Endodermal cell (in vitro differentiated cells): ENCODE data around the gene IL20RA. TPM values are rescaled to one million over a fixed set of nuclear protein-coding genes. Genes with fewer than 3 reads are reported as not detected.
"Not testable (repeated sequence)": the region's sequence is repeated elsewhere in the genome, so short reads cannot be mapped to it uniquely, and the experiment has no call there.

Source experiments
- DNase-seq: peaks from one replicate; pipeline ENCODE4 v3.0.0-alpha.2; 2017
- H3K27ac ChIP-seq: 2 replicates; pipeline ENCODE4 v1.5.1; 2013; ENCODE audit warnings: mild to moderate bottlenecking, low read depth, low read length, moderate library complexity
- H3K27me3 ChIP-seq: 2 replicates; pipeline ENCODE4 v1.6.1; 2013; ENCODE audit warnings: mild to moderate bottlenecking, low read length, moderate library complexity; ENCODE audit not compliant: insufficient read depth, control insufficient read depth, poor library complexity, severe bottlenecking
- H3K36me3 ChIP-seq: 2 replicates; pipeline ENCODE4 v1.7.0; 2013; ENCODE audit warnings: mild to moderate bottlenecking, low read length, moderate library complexity; ENCODE audit not compliant: control insufficient read depth, insufficient read depth
- H3K4me1 ChIP-seq: one replicate; pipeline ENCODE4 v1.7.0; 2013; ENCODE audit warnings: low read length; ENCODE audit not compliant: control insufficient read depth, insufficient read depth
- H3K4me3 ChIP-seq: 2 replicates; pipeline ENCODE4 v1.5.1; 2013; ENCODE audit warnings: mild to moderate bottlenecking, low read length, moderate library complexity
- H3K9ac ChIP-seq: 2 replicates; pipeline ENCODE4 v1.6.1; 2013; ENCODE audit warnings: mild to moderate bottlenecking, low read length, moderate library complexity; ENCODE audit not compliant: poor library complexity, severe bottlenecking; ENCODE audit errors: extremely low read depth
- H3K9me3 ChIP-seq: 2 replicates; pipeline ENCODE4 v1.6.1; 2013; ENCODE audit warnings: mild to moderate bottlenecking, low read length, moderate library complexity; ENCODE audit not compliant: control insufficient read depth
- H3K27ac Mint-ChIP-seq: 2 replicates; pipeline ENCODE4 v1.8.0; 2020; ENCODE audit warnings: mixed read lengths
- H3K27me3 Mint-ChIP-seq: 2 replicates; pipeline ENCODE4 v1.8.0; 2021; ENCODE audit warnings: mild to moderate bottlenecking, mixed read lengths; ENCODE audit not compliant: insufficient read depth
- H3K36me3 Mint-ChIP-seq: 2 replicates; pipeline ENCODE4 v1.8.0; 2020; ENCODE audit warnings: low read depth, mixed read lengths
- H3K4me1 Mint-ChIP-seq: 2 replicates; pipeline ENCODE4 v1.8.0; 2020; ENCODE audit warnings: mixed read lengths
- H3K4me3 Mint-ChIP-seq: 2 replicates; pipeline ENCODE4 v1.8.0; 2020; ENCODE audit warnings: mild to moderate bottlenecking, moderate library complexity, mixed read lengths
- H3K9me3 Mint-ChIP-seq: 2 replicates; pipeline ENCODE4 v1.8.0; 2020; ENCODE audit warnings: mild to moderate bottlenecking, mixed read lengths
- WGBS, 2 experiments: methylation state at CpG; one replicate each; pipeline versions ENCODE4 v1.1.5 to v1.1.7; 2013; ENCODE audit warnings: missing lambda C conversion rate in 2 of 2, mixed read lengths in 1 of 2; ENCODE audit not compliant: insufficient coverage in 1 of 2, insufficient read length in 1 of 2; 5-methylcytosine and 5-hydroxymethylcytosine counted together
- total RNA-seq, 2 donors: library from RNA; stranded (reverse); fragmentation: NEBNext Ultra II Directional in 1 of 2; extraction: Animal tissue kit (Norgen Biotek cat#: 25700) in 1 of 2; gene quantifications; 2 replicates in 1 of 2; 3 replicates in 1 of 2; pipeline ENCODE4 v1.2.1, GENCODE V29; 2021
- TF ChIP-seq, protein P1 (sequence below): fragments of 200-600 bp; sonication (generic); conservative IDR thresholded peaks from 2 replicates; pipeline ENCODE4 v1.5.0; 2021; ENCODE audit warnings: antibody characterized with exemption, mild to moderate bottlenecking

Gene IL20RA
- total RNA-seq, 2 donors from 2014 or later, result 0.13 to 0.57 TPM

DNA sequence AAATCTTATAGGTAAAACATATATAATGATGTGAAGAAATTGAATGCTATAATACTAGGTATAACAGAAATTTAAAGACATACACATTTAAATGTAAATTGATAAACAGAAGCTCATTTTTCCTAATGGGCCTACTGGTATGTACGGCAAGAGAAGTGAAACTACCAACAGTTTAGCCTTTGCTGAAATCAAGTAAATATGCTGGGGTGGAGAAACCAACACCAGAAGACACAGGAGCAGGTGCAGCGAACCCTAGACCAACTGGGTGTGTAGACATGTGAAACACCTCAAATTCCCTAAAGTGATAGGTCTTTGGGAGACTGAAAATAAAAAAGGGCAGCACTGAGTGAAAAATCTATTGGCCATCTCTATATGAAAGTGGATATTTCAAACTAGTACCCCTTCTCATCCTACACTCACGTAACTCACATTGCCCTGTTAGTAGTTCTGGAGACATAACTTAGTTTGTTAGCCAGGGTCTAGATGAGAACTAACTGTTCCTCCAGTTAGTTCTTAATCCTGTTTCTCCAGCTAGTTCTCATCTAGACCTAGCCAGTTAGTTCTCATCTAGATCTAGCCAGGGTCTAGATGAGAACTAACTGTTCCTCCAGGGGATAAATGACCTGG, 69.6 kb downstream of the IL20RA start:
- no peaks in the 10 kb centered on the region for H3K9me3 ChIP-seq
- H3K4me3 ChIP-seq, result no peak overlapping the region
- H3K36me3 ChIP-seq, result no peaks in the 10 kb centered on the region
- H3K9me3 Mint-ChIP-seq, result no peaks in the 10 kb centered on the region
- H3K4me1 ChIP-seq, result no peaks in the 10 kb centered on the region
- WGBS, 2 experiments, result 82 to 92% methylated on average over 3 of the region's 3 CpGs
- no peak overlapping the region for H3K4me3 Mint-ChIP-seq
- no peak overlapping the region for H3K27ac ChIP-seq
- H3K9ac ChIP-seq, result no peak overlapping the region
- no peaks in the 10 kb centered on the region for H3K36me3 Mint-ChIP-seq
- no peaks in the 10 kb centered on the region for H3K27me3 ChIP-seq
- H3K4me1 Mint-ChIP-seq, result peaks cover 2% of the 10 kb centered on the region
- DNase-seq, result no peak
- TF ChIP-seq, protein P1, sequence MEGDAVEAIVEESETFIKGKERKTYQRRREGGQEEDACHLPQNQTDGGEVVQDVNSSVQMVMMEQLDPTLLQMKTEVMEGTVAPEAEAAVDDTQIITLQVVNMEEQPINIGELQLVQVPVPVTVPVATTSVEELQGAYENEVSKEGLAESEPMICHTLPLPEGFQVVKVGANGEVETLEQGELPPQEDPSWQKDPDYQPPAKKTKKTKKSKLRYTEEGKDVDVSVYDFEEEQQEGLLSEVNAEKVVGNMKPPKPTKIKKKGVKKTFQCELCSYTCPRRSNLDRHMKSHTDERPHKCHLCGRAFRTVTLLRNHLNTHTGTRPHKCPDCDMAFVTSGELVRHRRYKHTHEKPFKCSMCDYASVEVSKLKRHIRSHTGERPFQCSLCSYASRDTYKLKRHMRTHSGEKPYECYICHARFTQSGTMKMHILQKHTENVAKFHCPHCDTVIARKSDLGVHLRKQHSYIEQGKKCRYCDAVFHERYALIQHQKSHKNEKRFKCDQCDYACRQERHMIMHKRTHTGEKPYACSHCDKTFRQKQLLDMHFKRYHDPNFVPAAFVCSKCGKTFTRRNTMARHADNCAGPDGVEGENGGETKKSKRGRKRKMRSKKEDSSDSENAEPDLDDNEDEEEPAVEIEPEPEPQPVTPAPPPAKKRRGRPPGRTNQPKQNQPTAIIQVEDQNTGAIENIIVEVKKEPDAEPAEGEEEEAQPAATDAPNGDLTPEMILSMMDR, result no peak
- peaks cover 2% of the 10 kb centered on the region for H3K27me3 Mint-ChIP-seq
- no peak overlapping the region for H3K27ac Mint-ChIP-seq

DNA sequence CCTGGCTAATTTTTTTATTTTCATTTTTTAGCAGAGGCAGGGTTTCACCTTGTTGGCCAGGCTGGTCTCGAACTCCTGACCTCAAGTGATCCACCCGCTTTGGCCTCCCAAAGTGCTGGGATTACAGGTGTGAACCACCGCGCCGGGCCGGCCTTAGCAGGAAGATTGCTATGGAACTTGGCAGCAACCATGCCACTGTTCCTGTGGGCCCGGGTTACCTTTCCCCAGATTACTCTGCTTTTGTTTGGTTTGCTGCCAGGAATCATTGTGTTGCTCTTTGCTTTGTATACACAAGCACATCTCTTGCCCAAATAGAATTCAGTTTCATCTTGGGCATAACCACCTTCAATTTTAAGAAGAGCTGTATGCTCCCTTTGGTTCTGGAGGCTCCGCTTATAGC, 71.0 kb downstream of the IL20RA start:
- H3K4me1 ChIP-seq, H3K4me3 ChIP-seq, H3K9me3 ChIP-seq, H3K9me3 Mint-ChIP-seq, H3K27ac ChIP-seq, H3K4me3 Mint-ChIP-seq, H3K4me1 Mint-ChIP-seq, H3K27me3 Mint-ChIP-seq, H3K27ac Mint-ChIP-seq, H3K9ac ChIP-seq, H3K36me3 ChIP-seq, DNase-seq, H3K36me3 Mint-ChIP-seq, H3K27me3 ChIP-seq: not testable (repeated sequence)
- WGBS, 2 experiments, result 89 to 98% methylated on average over 8 of the region's 8 CpGs

DNA sequence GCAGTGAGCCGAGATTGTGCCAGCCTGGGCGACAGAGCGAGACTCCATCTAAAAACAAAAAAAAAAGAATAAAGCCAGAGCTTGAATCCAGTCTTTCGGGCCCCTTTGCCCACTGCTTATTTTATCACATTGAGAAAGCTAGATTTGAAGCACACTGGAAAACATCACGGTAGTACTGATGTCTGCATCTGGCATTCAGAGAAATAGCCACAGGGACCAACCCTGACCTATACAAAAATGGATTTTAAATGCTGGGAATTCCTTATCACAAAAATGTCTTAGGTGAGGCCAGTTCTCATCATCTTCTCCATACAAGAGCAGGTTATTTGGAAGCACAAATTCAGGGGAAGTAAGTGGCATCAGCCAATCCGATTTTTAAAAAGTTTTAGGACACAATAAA, 73.2 kb downstream of the IL20RA start:
- no peak overlapping the region for H3K4me3 Mint-ChIP-seq
- H3K9me3 Mint-ChIP-seq, result no peaks in the 10 kb centered on the region
- H3K27ac Mint-ChIP-seq, result no peak overlapping the region
- TF ChIP-seq, protein P1, result no peak
- peaks cover 3% of the 10 kb centered on the region for H3K27me3 Mint-ChIP-seq
- no peak overlapping the region for H3K4me3 ChIP-seq
- H3K36me3 Mint-ChIP-seq, result no peaks in the 10 kb centered on the region
- H3K27me3 ChIP-seq, result no peaks in the 10 kb centered on the region
- WGBS, 2 experiments, result 86 to 94% methylated on average over 1 to 6 of the region's 6 CpGs
- no peaks in the 10 kb centered on the region for H3K36me3 ChIP-seq
- no peaks in the 10 kb centered on the region for H3K4me1 ChIP-seq
- H3K9ac ChIP-seq, result no peak overlapping the region
- H3K9me3 ChIP-seq, result no peaks in the 10 kb centered on the region
- H3K27ac ChIP-seq, result no peak overlapping the region
- DNase-seq, result no peak
- no peaks in the 10 kb centered on the region for H3K4me1 Mint-ChIP-seq

DNA sequence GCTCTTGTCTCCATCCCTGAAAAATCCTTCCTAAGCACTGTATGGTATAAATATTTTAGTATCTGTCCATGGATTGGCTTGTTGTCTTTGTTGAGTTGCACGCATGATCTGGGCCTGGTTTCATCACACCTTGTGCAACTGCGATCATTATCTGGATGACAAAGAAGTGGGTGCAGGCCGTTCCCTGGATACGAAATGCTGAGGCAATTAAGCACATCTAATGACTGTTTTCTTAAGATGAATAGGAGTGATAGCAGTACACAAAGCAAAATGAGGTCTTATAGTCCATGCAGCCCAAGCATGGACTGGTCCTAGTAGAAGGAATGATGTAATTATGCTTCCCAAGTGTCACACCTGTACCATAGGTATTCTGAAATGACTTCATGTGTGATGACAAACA, 74.8 kb downstream of the IL20RA start:
- H3K36me3 Mint-ChIP-seq, result no peaks in the 10 kb centered on the region
- no peak overlapping the region for H3K27ac Mint-ChIP-seq
- H3K4me3 ChIP-seq, result no peak overlapping the region
- 95 to 96% methylated on average over 4 of the region's 4 CpGs for WGBS, 2 experiments
- no peak overlapping the region for H3K9ac ChIP-seq
- TF ChIP-seq, protein P1, result no peak
- H3K4me1 Mint-ChIP-seq, result peaks cover 5% of the 10 kb centered on the region
- no peaks in the 10 kb centered on the region for H3K9me3 Mint-ChIP-seq
- no peak for DNase-seq
- no peaks in the 10 kb centered on the region for H3K4me1 ChIP-seq
- no peaks in the 10 kb centered on the region for H3K27me3 ChIP-seq
- peaks cover 3% of the 10 kb centered on the region for H3K27me3 Mint-ChIP-seq
- no peaks in the 10 kb centered on the region for H3K36me3 ChIP-seq
- H3K4me3 Mint-ChIP-seq, result no peak overlapping the region
- no peaks in the 10 kb centered on the region for H3K9me3 ChIP-seq
- no peak overlapping the region for H3K27ac ChIP-seq
